CD14-positive monocyte (primary cell): ENCODE measurements around the gene CHN1. TPM values are rescaled to one million over a fixed set of nuclear protein-coding genes. Genes with fewer than 3 reads are reported as not detected.
A peak's percentile ranks its signal among the peaks of the same experiment; 100 is the strongest.

Experiments used
- DNase-seq, 3 donors: peaks; one replicate each; pipeline ENCODE4 v3.0.0-alpha.2; 2011 to 2022
- H2AFZ ChIP-seq: 2 replicates; pipeline ENCODE4 v1.6.0; 2012; ENCODE audit warnings: mild to moderate bottlenecking, low read depth, low read length, inconsistent platforms; ENCODE audit not compliant: insufficient read depth, poor library complexity, severe bottlenecking
- H3K27ac ChIP-seq, 2 donors: 1 replicate in 1 of 2; 2 replicates in 1 of 2; pipeline ENCODE4 v1.5.1; 2012 to 2013; ENCODE audit warnings: low read length in 2 of 2, control low read depth in 1 of 2, inconsistent platforms in 1 of 2, low read depth in 1 of 2, mild to moderate bottlenecking in 1 of 2
- H3K27me3 ChIP-seq, 2 donors: one replicate each; pipeline versions ENCODE4 v1.6.0 to v1.6.1; 2011 to 2013; ENCODE audit warnings: low read length in 2 of 2; ENCODE audit not compliant: control insufficient read depth in 2 of 2, insufficient read depth in 2 of 2
- H3K36me3 ChIP-seq, 2 donors: replicated peaks in 1 of 2; 1 replicate in 1 of 2; 2 replicates in 1 of 2; pipeline versions ENCODE4 v1.5.1 to v1.6.1; 2012 to 2013; ENCODE audit warnings: low read length in 2 of 2, control low read depth in 1 of 2, inconsistent platforms in 1 of 2, mild to moderate bottlenecking in 1 of 2; ENCODE audit not compliant: insufficient read depth in 2 of 2, control insufficient read depth in 1 of 2
- H3K4me1 ChIP-seq, 2 donors: 1 replicate in 1 of 2; 2 replicates in 1 of 2; pipeline versions ENCODE4 v1.5.1 to v1.6.1; 2012 to 2013; ENCODE audit warnings: low read length in 2 of 2, control low read depth in 1 of 2, inconsistent platforms in 1 of 2, mild to moderate bottlenecking in 1 of 2, moderate library complexity in 1 of 2; ENCODE audit not compliant: insufficient read depth in 2 of 2, control insufficient read depth in 1 of 2
- H3K4me2 ChIP-seq: replicated peaks from 2 replicates; pipeline ENCODE3; 2012; ENCODE audit warnings: low read length, moderate library complexity, mild to moderate bottlenecking; ENCODE audit not compliant: poor library complexity, severe bottlenecking; ENCODE audit errors: extremely low read depth
- H3K4me3 ChIP-seq, 3 experiments: fragments of 200-600 bp in 1 of 3; sonication (generic) in 1 of 3; replicated peaks in 1 of 3; 1 replicate in 2 of 3; 2 replicates in 1 of 3; pipeline ENCODE4 v1.5.1; 2011 to 2013; ENCODE audit warnings: low read length in 3 of 3, mild to moderate bottlenecking in 3 of 3, control low read depth in 2 of 3, low read depth in 2 of 3, inconsistent platforms in 1 of 3, moderate library complexity in 1 of 3
- H3K79me2 ChIP-seq: 2 replicates; pipeline ENCODE4 v1.6.0; 2012; ENCODE audit warnings: mild to moderate bottlenecking, control low read depth, inconsistent platforms, low read length, moderate library complexity; ENCODE audit not compliant: insufficient read depth
- H3K9ac ChIP-seq: 2 replicates; pipeline ENCODE4 v1.6.0; 2017; ENCODE audit warnings: low read length, mild to moderate bottlenecking; ENCODE audit not compliant: insufficient read depth, poor library complexity, severe bottlenecking
- H3K9me3 ChIP-seq, 2 donors: replicated peaks in 1 of 2; 1 replicate in 1 of 2; 2 replicates in 1 of 2; pipeline versions ENCODE4 v1.5.1 to v1.6.1; 2012 to 2013; ENCODE audit warnings: low read length in 2 of 2, control low read depth in 1 of 2; ENCODE audit not compliant: control insufficient read depth in 1 of 2, insufficient read depth in 1 of 2
- H4K20me1 ChIP-seq: 2 replicates; pipeline ENCODE4 v1.6.0; 2012; ENCODE audit warnings: mild to moderate bottlenecking, low read length, control low read depth, moderate library complexity; ENCODE audit not compliant: insufficient read depth
- H3K27ac Mint-ChIP-seq, 7 donors: one replicate each; pipeline ENCODE4 v1.8.0; 2020; ENCODE audit warnings: mild to moderate bottlenecking in 7 of 7, mixed read lengths in 7 of 7, moderate library complexity in 6 of 7, inconsistent platforms in 2 of 7
- H3K27me3 Mint-ChIP-seq, 3 donors: one replicate each; pipeline ENCODE4 v1.8.0; 2021 to 2022; ENCODE audit warnings: low read depth in 3 of 3, mild to moderate bottlenecking in 3 of 3, mixed read lengths in 3 of 3, moderate library complexity in 3 of 3, inconsistent platforms in 1 of 3
- H3K36me3 Mint-ChIP-seq, 2 donors: one replicate each; pipeline ENCODE4 v1.8.0; 2020; ENCODE audit warnings: mixed read lengths in 2 of 2, inconsistent platforms in 1 of 2, mild to moderate bottlenecking in 1 of 2
- H3K4me1 Mint-ChIP-seq: one replicate; pipeline ENCODE4 v1.8.0; 2020; ENCODE audit warnings: mild to moderate bottlenecking, mixed read lengths
- H3K4me3 Mint-ChIP-seq, 2 donors: one replicate each; pipeline ENCODE4 v1.8.0; 2020; ENCODE audit warnings: mild to moderate bottlenecking in 2 of 2, mixed read lengths in 2 of 2, moderate library complexity in 1 of 2
- H3K9me3 Mint-ChIP-seq, 7 donors: one replicate each; pipeline ENCODE4 v1.8.0; 2020 to 2022; ENCODE audit warnings: mixed read lengths in 7 of 7, mild to moderate bottlenecking in 6 of 7, moderate library complexity in 6 of 7, inconsistent platforms in 2 of 7
- CTCF ChIP-seq: fragments of 200-600 bp; IDR thresholded peaks from one replicate; pipeline ENCODE4 v1.8.0; 2022; ENCODE audit warnings: antibody characterized with exemption, mild to moderate bottlenecking
- WGBS: methylation state at CpG from one replicate; pipeline ENCODE4 v1.1.5; 2013; ENCODE audit warnings: missing lambda C conversion rate; ENCODE audit not compliant: insufficient coverage; 5-methylcytosine and 5-hydroxymethylcytosine counted together
- intact Hi-C, 2 donors: fragments of 100-400 bp; cut with micrococcal nuclease; formaldehyde crosslinking; loops; one replicate each; pipeline versions ENCODE4 v1.15.0 to v1.15.1; 2023
- polyA plus RNA-seq, 3 donors: library from polyadenylated mRNA; depleted of rRNA in 1 of 3; unstranded in 2 of 3; stranded (reverse) in 1 of 3; fragments of 300-500 nt in 2 of 3; fragments of >200 nt in 1 of 3; fragmentation: Illumina TruSeq in 2 of 3; gene quantifications; 1 replicate in 2 of 3; 2 replicates in 1 of 3; pipeline ENCODE4 v1.2.3, GENCODE V29; 2012 to 2021

The CHN1 gene
- polyA plus RNA-seq, 3 donors: 0.36 TPM; not detected in 2

GRCh38 chr2:174963437-174964400 lies 41.5 kb downstream of the CHN1 start:
- no peak overlapping the region for H2AFZ ChIP-seq
- Mint-ChIP-seq H3K4me1 (no peaks in the 10 kb centered on the region), H3K36me3 (no peaks in the 10 kb centered on the region), H3K27ac (peak overlapping the region in 1 of 7 donors; percentile 7), H3K9me3 (peaks cover 0 to 3% (median 0%) of the 10 kb centered on the region in 7 donors), H3K4me3 (no peak overlapping the region), H3K27me3 (peaks cover 4 to 25% (median 18%) of the 10 kb centered on the region in 3 donors)
- no peak overlapping the region for H3K9ac ChIP-seq
- peaks cover 2 to 12% of the 10 kb centered on the region in 2 donors for H3K27me3 ChIP-seq
- no peak overlapping the region for H3K4me3 ChIP-seq
- H4K20me1 ChIP-seq: no peaks in the 10 kb centered on the region
- H3K27ac ChIP-seq: no peak overlapping the region
- H3K4me2 ChIP-seq: no peak overlapping the region
- intact Hi-C loops: no loop called here
- no peak for DNase-seq
- H3K79me2 ChIP-seq: no peaks in the 10 kb centered on the region
- H3K9me3 ChIP-seq: no peaks in the 10 kb centered on the region
- H3K36me3 ChIP-seq: no peaks in the 10 kb centered on the region
- TF ChIP-seq CTCF: no peak
- H3K4me1 ChIP-seq: no peaks in the 10 kb centered on the region
- WGBS: 80% methylated on average over 2 of the region's 7 CpGs

GRCh38 chr2:174959787-174960186 lies 45.4 kb downstream of the CHN1 start:
- Histone ChIP-seq H3K4me1 (no peaks in the 10 kb centered on the region), H2AFZ (no peak overlapping the region), H4K20me1 (no peaks in the 10 kb centered on the region), H3K36me3 (no peaks in the 10 kb centered on the region), H3K9ac (no peak overlapping the region), H3K9me3 (no peaks in the 10 kb centered on the region), H3K27ac (no peak overlapping the region), H3K4me3 (no peak overlapping the region), H3K79me2 (no peaks in the 10 kb centered on the region), H3K27me3 (peaks cover 0 to 2% of the 10 kb centered on the region in 2 donors), H3K4me2 (no peak overlapping the region)
- WGBS: 89% methylated on average over 1 of the region's 2 CpGs
- Mint-ChIP-seq H3K4me3 (no peak overlapping the region), H3K36me3 (no peaks in the 10 kb centered on the region), H3K9me3 (peaks cover 0 to 9% (median 0%) of the 10 kb centered on the region in 7 donors), H3K27me3 (peaks cover 3 to 19% (median 16%) of the 10 kb centered on the region in 3 donors), H3K4me1 (no peaks in the 10 kb centered on the region), H3K27ac (no peak overlapping the region)
- intact Hi-C loops: no loop called here
- no peak for TF ChIP-seq CTCF
- no peak for DNase-seq
